ENCODE data around the gene FOXK1.
"Not testable (repeated sequence)": the region's sequence is repeated elsewhere in the genome, so short reads cannot be mapped to it uniquely, and the experiment has no call there.

FOXK1 gene

GRCh38 chr7:4683884-4684565 is 1.9 kb downstream of the FOXK1 start:
- Histone ChIP-seq H3K4me3 (replicated peaks; ENCODE audit: insufficient read depth, low read length) (peak overlapping the region; percentile 92), H3K27me3 (ENCODE audit: insufficient read depth, poor library complexity, severe bottlenecking) (no peaks in the 10 kb centered on the region), H3K27ac (replicated peaks) (peak overlapping the region; percentile 82)
- TF ChIP-seq REST (IDR thresholded peaks at IDR 0.05; ENCODE audit: insufficient replicate concordance, low read depth) = no peak
- TF ChIP-seq POLR2AphosphoS5 (IDR thresholded peaks at IDR 0.05; ENCODE audit: low read depth) = no peak
- TF ChIP-seq CTCF (IDR thresholded peaks at IDR 0.05; ENCODE audit: insufficient read depth, low read length) = no peak
- TF ChIP-seq SPI1 (IDR thresholded peaks at IDR 0.05; ENCODE audit: borderline replicate concordance, low read depth) = no peak
- TF ChIP-seq GABPA (IDR thresholded peaks at IDR 0.05; ENCODE audit: low read depth) = no peak
- DNase-seq (ENCODE audit: low read depth in 1 of 2, low spot score in 1 of 2) = no peak

GRCh38 chr7:4684846-4685245 is 2.8 kb downstream of the FOXK1 start:
- H3K27ac ChIP-seq (replicated peaks) = no peak overlapping the region
- no peak overlapping the region for H3K4me3 ChIP-seq (replicated peaks; ENCODE audit: insufficient read depth, low read length)
- no peaks in the 10 kb centered on the region for H3K27me3 ChIP-seq (ENCODE audit: insufficient read depth, poor library complexity, severe bottlenecking)
- TF ChIP-seq CTCF (IDR thresholded peaks at IDR 0.05; ENCODE audit: insufficient read depth, low read length) = no peak
- TF ChIP-seq POLR2AphosphoS5 (IDR thresholded peaks at IDR 0.05; ENCODE audit: low read depth) = no peak
- TF ChIP-seq GABPA (IDR thresholded peaks at IDR 0.05; ENCODE audit: low read depth) = no peak
- no peak for TF ChIP-seq SPI1 (IDR thresholded peaks at IDR 0.05; ENCODE audit: borderline replicate concordance, low read depth)
- no peak for TF ChIP-seq REST (IDR thresholded peaks at IDR 0.05; ENCODE audit: insufficient replicate concordance, low read depth)
- DNase-seq (ENCODE audit: low read depth in 1 of 2, low spot score in 1 of 2) = no peak

- H3K27me3 ChIP-seq (ENCODE audit: insufficient read depth, poor library complexity, severe bottlenecking); H3K27ac ChIP-seq (replicated peaks); H3K4me3 ChIP-seq (replicated peaks; ENCODE audit: insufficient read depth, low read length); DNase-seq (ENCODE audit: low read depth in 1 of 2, low spot score in 1 of 2): not testable (repeated sequence)
These were observed 3.6 kb downstream of the FOXK1 start for GRCh38 chr7:4685676-4686075.

GRCh38 chr7:4687956-4688355 is 5.9 kb downstream of the FOXK1 start:
- DNase-seq (ENCODE audit: low read depth in 1 of 2, low spot score in 1 of 2) = no peak
- Histone ChIP-seq H3K4me3 (replicated peaks; ENCODE audit: insufficient read depth, low read length) (no peak overlapping the region), H3K27me3 (ENCODE audit: insufficient read depth, poor library complexity, severe bottlenecking) (no peaks in the 10 kb centered on the region), H3K27ac (replicated peaks) (no peak overlapping the region)
- TF ChIP-seq GABPA (IDR thresholded peaks at IDR 0.05; ENCODE audit: low read depth) (no peak), POLR2AphosphoS5 (IDR thresholded peaks at IDR 0.05; ENCODE audit: low read depth) (no peak), SPI1 (IDR thresholded peaks at IDR 0.05; ENCODE audit: borderline replicate concordance, low read depth) (no peak), REST (IDR thresholded peaks at IDR 0.05; ENCODE audit: insufficient replicate concordance, low read depth) (no peak), CTCF (IDR thresholded peaks at IDR 0.05; ENCODE audit: insufficient read depth, low read length) (no peak)
